HG02642 (cell line): ENCODE data around the gene ZEB1.
A peak's percentile ranks its signal among the peaks of the same experiment; 100 is the strongest.

Source experiments
- ATAC-seq: cut with Tn5 transposase; IDR thresholded peaks from one replicate; pipeline ENCODE4 v1.9.1; 2021; ENCODE audit warnings: mild to moderate bottlenecking; ENCODE audit not compliant: unreplicated experiment, poor library complexity

The ZEB1 gene

GRCh38 chr10:31318854-31319601, at the start of gene ZEB1:
TSS of gene ZEB1 (plus strand) at chr10:31319216. CDS start at chr10:31319235, 19 bp downstream.
- ATAC-seq, result peak; percentile 42

GRCh38 chr10:31270954-31271353, 48.1 kb upstream of the ZEB1 start:
- ATAC-seq, result no peak

DNA sequence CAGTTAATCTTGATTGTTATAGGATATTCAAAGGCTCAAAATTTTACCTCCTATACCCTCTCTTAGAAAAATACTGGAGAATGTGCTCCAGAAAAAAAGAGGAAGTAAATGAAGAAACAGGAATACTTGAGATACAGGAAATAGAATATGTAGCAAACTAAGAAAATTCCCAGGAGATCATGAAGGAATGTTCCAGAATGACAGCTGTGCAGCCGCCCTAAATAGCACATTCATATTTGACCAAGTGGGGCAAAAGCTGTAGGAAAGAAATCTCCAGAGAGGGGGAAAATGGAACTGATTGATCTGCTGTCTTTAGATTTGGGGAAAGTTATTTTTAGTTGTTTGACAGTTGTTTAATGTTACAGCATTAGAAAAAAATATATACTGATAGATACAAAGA, 46.2 kb upstream of the ZEB1 start:
- no peak for ATAC-seq

DNA sequence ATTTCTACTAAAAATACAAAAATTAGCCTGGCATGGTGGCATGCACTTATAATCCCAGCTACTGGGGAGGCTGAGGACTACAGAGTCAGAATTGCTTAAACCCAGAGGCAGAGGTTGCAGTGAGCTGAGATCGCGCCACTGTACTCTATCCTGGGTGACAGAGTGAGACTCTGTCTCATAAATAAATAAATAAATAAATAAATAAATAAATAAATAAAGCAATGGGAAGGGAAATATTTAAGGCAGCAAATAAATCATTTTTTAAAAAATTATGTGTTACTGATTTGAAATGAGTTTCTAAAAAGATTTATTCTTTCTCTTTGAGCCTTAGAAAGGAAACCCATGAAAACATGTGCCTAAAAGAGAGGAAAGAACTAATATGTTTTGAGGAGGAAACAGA, 45.2 kb upstream of the ZEB1 start:
- ATAC-seq, result no peak

DNA sequence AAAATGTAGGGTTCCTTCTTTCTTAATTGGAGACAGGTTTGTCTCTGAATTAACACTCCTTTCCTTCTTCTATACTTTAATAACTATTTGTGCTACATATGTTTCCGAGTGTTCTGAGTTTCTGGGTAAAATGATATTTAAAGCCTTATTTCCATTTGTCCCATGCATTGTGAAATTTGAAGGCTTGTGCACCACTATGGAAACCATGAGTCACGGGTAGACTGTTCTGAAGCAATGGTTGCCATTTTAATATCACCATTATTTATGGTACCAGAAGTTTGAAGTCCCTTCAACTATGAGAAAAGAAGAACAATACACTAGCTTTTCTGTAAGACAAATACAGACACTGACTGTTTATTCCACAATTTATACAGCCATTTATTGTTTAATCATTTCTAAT, 44.7 kb upstream of the ZEB1 start:
- no peak for ATAC-seq

GRCh38 chr10:31278279-31278941, 40.6 kb upstream of the ZEB1 start:
- ATAC-seq, result no peak

DNA sequence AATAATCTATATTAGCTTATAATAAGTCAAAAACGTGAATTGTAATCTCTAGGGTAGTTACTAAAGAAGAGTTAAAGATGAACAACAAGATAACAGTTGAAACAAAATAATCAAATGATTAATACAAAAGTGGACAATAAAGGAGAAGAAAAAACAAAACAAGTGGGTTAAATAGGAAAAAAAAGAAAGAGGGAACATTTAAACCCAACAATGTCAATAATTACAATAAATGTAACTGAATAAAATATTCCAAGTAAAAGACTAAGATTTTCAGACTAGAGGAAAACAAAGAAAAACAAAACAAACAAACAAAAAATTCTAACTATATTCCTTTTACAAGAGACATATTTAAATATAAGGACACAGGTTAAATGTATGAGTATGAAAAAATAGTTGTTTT, 38.0 kb upstream of the ZEB1 start:
- no peak for ATAC-seq

DNA sequence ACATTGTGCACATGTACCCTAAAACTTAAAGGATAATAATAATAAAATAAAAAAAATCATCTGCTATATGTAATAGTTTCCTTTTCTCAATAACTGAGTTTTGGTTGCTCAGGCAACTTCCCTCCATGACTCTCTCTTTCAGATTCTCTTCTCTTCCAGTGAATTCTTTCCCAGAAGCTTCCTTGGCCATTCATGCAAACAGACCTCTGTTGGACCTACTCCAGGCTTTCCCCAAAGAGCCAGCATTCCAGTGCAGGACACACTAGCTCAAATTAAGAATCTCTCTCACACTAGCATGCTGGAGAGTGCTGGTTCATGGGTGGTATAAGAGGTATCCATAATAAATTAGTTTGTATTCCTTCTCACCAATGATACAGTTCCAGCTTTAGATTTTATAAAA, 31.0 kb upstream of the ZEB1 start:
- ATAC-seq, result no peak

DNA sequence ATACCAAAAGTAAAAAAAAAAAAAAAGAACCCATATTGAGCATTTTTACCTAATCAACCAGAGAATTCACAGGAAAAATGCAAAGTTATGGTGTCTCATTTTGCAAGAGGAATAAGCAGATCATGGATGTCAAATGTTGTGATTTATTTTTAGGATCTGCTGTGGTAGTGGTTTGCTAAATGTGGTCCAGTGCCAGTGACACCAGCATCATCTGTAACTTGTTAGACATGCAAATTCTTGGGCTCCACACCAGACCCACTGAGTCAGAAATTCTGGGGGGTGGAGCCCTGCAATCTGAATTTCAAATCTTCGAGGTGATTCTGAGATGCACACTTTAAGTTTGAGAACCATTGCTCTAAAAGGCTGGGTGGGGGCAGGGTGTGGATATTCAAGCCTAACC, 30.1 kb upstream of the ZEB1 start:
- ATAC-seq, result no peak

- no peak for ATAC-seq
Measured at GRCh38 chr10:31290386-31290785, 28.6 kb upstream of the ZEB1 start.

- no peak for ATAC-seq
Measured at GRCh38 chr10:31291123-31291522, 27.9 kb upstream of the ZEB1 start.

GRCh38 chr10:31294558-31294957, 24.5 kb upstream of the ZEB1 start:
- no peak for ATAC-seq

DNA sequence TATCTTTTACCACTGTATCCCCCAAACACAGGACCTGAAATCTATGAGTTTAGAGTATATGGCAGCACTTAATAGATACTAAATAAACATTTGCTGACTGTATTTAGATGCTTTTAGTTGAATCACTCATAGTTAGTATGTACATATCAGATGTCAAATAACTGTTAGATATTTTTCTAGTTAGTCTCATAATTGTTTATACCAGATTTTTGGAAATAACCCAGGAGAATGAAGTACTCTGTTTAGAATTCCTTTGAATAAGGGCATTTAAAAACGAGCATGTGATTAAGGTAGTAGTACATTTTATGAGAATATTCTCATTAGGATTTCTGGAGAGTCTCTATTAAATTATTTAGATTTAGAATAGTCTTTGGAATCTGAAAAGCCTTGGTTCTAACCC, 22.3 kb upstream of the ZEB1 start:
- ATAC-seq, result no peak

DNA sequence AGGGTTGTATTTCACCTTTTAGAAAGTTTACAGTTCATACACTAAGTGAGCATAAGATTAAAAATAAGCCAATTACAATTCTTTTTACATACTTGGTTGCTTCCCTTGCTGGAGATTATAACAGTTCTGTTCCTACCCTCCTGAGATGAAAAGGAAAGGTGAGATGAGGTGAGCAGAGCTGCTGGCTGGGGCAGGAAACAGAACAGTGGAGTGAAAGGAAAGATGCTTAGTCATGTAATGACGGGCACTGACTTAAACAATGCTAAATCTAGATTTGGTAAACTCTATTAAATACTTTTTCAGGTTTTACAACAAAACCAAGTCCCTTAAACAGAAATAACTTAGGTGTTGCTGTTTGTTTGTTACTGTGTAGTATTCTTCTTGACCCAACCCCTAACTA, 19.9 kb upstream of the ZEB1 start:
- no peak for ATAC-seq

- ATAC-seq, result no peak
Measured at GRCh38 chr10:31303212-31303611, 15.8 kb upstream of the ZEB1 start.

DNA sequence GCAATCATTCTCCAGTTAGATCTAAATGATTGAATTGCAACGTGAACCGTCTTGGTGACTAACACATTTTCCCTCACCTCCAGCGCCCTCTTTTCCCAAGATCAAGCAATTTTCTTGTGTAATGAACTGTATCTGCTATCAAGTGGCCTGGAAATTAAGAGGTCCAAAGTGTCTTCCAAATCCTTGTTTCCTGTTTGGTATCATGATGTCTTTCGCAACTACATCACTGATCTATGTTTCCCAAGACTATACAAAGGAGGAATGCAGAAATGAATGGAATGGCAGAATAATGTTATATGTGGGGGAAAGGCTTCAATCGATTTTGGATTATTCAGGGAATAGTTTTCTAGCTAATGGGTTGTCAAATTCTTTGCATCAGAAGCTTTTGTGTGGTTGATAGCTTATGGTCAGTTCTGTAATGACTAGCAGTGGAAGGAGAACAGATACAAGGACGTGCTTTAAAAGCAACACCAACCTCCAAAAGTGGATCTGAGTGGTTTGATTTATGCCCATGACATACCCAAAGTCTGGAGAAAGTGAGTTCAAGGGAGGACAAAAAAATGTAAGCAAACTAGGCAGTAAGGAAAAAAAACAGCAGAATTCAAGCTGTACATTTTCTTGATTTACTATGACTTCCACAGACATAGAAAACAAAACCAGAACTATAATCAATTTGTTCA, 14.6 kb upstream of the ZEB1 start:
- ATAC-seq, result no peak

- no peak for ATAC-seq
Measured at GRCh38 chr10:31313396-31313795, 5.6 kb upstream of the ZEB1 start.

- no peak for ATAC-seq
Measured at GRCh38 chr10:31314256-31315150, 4.5 kb upstream of the ZEB1 start.

- ATAC-seq, result no peak
Measured at GRCh38 chr10:31315453-31315852, 3.6 kb upstream of the ZEB1 start.

GRCh38 chr10:31317171-31317570, 1.8 kb upstream of the ZEB1 start:
- ATAC-seq, result no peak
